ENCODE results near the gene PKP3. TPM values are rescaled to one million over a fixed set of nuclear protein-coding genes. Genes with fewer than 3 reads are reported as not detected.

The PKP3 gene
- total RNA-seq, 4 donors from 2014 or later, result 4.6 to 16.2 (median 13.5) TPM

- peaks cover 0 to 38% (median 11%) of the 10 kb centered on the region in 4 donors for H3K4me1 ChIP-seq
- no peaks in the 10 kb centered on the region for H3K9me3 ChIP-seq
- 71 to 75% methylated on average over 31 to 32 of the region's 41 CpGs for WGBS, 2 donors
- peaks cover 0 to 25% (median 0%) of the 10 kb centered on the region in 3 donors for H3K36me3 ChIP-seq
- peaks cover 0 to 20% of the 10 kb centered on the region in 2 donors for H3K27me3 ChIP-seq
- no peak for DNase-seq (ENCODE audit: low spot score in 2 of 2)
- no peak overlapping the region for H3K4me3 ChIP-seq
- TF ChIP-seq CTCF (IDR thresholded peaks at IDR 0.05), result no peak
- no peak for TF ChIP-seq POLR2A (IDR thresholded peaks at IDR 0.05)
- TF ChIP-seq EP300 (IDR thresholded peaks at IDR 0.05), result no peak
- peak overlapping the region in 3 of 4 donors; percentile 50 to 87 (median 71) for H3K27ac ChIP-seq
These were observed 20.9 kb upstream of the PKP3 start for GRCh38 chr11:372809-373715.

- H3K9me3 ChIP-seq, result no peaks in the 10 kb centered on the region
- H3K4me3 ChIP-seq, result no peak overlapping the region
- peaks cover 0 to 29% (median 3%) of the 10 kb centered on the region in 4 donors for H3K4me1 ChIP-seq
- peaks cover 0 to 34% (median 0%) of the 10 kb centered on the region in 3 donors for H3K36me3 ChIP-seq
- no peak for DNase-seq (ENCODE audit: low spot score in 2 of 2)
- peak overlapping the region in 3 of 4 donors; percentile 50 to 87 (median 71) for H3K27ac ChIP-seq
- H3K27me3 ChIP-seq, result peaks cover 0 to 12% of the 10 kb centered on the region in 2 donors
- no peak for TF ChIP-seq POLR2A (IDR thresholded peaks at IDR 0.05)
- no peak for TF ChIP-seq CTCF (IDR thresholded peaks at IDR 0.05)
- no peak for TF ChIP-seq EP300 (IDR thresholded peaks at IDR 0.05)
- WGBS, 2 donors, result 40 to 69% methylated on average over 22 to 23 of the region's 23 CpGs
These were observed 20.1 kb upstream of the PKP3 start for GRCh38 chr11:373716-374551.

GRCh38 chr11:375065-376025 is 18.7 kb upstream of the PKP3 start:
- Histone ChIP-seq H3K27me3 (peaks cover 0 to 8% of the 10 kb centered on the region in 2 donors), H3K27ac (peak overlapping the region in 1 of 4 donors; percentile 67), H3K36me3 (peaks cover 0 to 48% (median 0%) of the 10 kb centered on the region in 3 donors), H3K9me3 (no peaks in the 10 kb centered on the region), H3K4me3 (no peak overlapping the region), H3K4me1 (peaks cover 0 to 23% (median 3%) of the 10 kb centered on the region in 4 donors)
- no peak for DNase-seq (ENCODE audit: low spot score in 2 of 2)
- WGBS, 2 donors, result 87 to 91% methylated on average over 41 of the region's 41 CpGs
- TF ChIP-seq CTCF (IDR thresholded peaks at IDR 0.05) (no peak), EP300 (IDR thresholded peaks at IDR 0.05) (no peak), POLR2A (IDR thresholded peaks at IDR 0.05) (no peak)

- no peaks in the 10 kb centered on the region for H3K9me3 ChIP-seq
- 94 to 97% methylated on average over 32 to 48 of the region's 70 CpGs for WGBS, 2 donors
- no peaks in the 10 kb centered on the region for H3K27me3 ChIP-seq
- H3K4me3 ChIP-seq, result no peak overlapping the region
- peaks cover 0 to 19% (median 3%) of the 10 kb centered on the region in 4 donors for H3K4me1 ChIP-seq
- TF ChIP-seq EP300 (IDR thresholded peaks at IDR 0.05) (no peak), CTCF (IDR thresholded peaks at IDR 0.05) (no peak), POLR2A (IDR thresholded peaks at IDR 0.05) (no peak)
- no peak overlapping the region for H3K27ac ChIP-seq
- DNase-seq (ENCODE audit: low spot score in 2 of 2), result no peak
- peaks cover 0 to 52% (median 0%) of the 10 kb centered on the region in 3 donors for H3K36me3 ChIP-seq
These were observed 17.4 kb upstream of the PKP3 start for GRCh38 chr11:376531-377173.
